HG03558 (cell line): ENCODE results near the gene OGFR.
A peak's percentile ranks its signal among the peaks of the same experiment; 100 is the strongest.

Source experiments
- ATAC-seq: cut with Tn5 transposase; IDR thresholded peaks from one replicate; pipeline ENCODE4 v1.9.1; 2021; ENCODE audit warnings: moderate number of reproducible peaks; ENCODE audit not compliant: unreplicated experiment; ENCODE audit errors: extremely low read depth

OGFR gene

DNA sequence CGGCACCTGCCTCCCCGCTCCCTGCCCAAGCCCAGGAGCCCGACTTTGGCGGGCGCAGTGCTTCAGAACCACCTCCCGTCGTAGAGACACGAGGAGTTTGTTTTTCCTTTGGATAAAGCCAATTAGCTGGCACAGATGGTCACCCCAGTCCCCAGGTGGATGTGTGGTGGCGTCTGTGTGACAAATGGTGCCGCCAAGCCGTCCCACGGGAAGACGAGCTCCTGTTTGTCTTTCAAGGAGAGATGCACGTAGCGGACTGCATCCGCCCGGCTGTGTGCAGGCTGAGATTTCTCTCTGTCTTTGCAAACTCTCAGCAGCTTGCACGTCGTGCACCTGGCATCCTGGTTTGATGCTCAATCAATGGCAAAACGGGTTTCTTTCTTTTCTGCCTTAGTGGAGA is 24.4 kb upstream of the OGFR start:
- no peak for ATAC-seq

DNA sequence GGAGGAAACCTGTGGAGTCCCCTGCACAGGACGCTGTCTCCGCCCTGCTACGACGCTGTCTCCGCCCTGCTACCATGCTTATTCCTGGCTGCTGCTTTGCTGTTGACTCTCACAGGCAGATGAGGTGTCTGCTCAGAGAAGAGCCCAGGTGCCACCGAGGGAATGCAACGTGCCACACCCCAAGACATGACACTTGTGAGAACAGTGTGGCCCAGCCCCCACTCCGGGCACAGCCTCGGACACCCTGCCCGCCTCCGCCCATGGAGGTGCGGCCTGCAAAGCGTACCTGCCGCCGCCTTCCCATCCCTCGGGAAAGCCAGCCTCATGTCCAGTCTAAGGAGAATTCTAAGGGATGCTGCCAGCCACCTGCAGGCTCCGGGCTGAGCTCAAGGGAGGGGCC is 23.9 kb upstream of the OGFR start:
- ATAC-seq, result no peak

DNA sequence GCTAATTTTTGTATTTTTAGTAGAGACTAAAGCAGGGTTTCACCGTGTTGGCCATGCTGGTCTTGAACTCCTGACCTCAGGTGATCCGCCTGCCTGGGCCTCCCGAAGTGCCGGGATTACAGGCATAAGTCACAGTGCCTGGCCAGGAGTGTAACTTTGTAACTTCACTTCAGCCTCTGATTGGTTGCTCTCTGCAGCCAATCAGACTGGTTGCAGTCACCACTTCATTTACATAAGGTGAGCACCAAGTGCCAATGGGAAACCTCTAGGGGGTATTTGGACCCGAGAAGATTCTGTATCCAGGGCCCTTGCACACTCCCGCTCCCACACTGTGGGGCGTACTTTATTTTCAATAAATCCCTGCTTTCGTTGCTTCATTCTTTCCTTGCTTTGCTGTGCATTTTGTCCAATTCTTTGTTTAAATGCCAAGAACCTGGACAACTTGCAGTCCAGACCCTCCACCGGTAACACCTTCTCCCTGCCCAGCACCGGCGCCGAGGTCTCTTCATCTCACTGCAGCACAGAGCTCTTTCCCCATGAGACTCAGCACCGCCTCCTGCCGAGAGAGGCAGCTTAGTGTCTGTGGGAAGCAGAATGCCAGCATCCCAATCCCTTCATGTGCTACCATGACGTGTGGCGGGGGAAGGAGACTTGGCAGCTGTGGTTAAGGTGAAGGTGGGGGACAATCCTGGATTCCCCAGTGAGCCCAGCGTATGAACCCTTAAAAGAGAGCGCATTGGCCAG is 22.3 kb upstream of the OGFR start:
- no peak for ATAC-seq

DNA sequence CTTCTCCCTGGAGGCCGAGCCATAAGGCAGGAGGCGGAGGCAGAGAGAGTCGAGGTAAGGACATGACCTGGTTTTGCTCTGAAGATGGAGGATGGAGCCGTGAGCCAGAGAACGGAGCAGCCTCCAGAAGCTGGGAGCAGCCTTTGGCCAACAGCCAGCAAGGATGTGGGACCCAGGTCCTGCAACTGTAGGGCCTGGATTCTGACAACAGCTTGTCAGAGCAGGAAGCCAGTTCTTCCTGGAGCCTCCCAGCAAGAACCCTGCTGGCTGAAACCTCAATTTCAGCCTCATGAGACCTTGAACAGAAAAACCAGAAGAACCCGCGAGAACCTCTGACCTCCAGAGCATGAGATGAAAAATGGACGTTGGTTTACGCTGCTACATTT is 21.7 kb upstream of the OGFR start:
- no peak for ATAC-seq

DNA sequence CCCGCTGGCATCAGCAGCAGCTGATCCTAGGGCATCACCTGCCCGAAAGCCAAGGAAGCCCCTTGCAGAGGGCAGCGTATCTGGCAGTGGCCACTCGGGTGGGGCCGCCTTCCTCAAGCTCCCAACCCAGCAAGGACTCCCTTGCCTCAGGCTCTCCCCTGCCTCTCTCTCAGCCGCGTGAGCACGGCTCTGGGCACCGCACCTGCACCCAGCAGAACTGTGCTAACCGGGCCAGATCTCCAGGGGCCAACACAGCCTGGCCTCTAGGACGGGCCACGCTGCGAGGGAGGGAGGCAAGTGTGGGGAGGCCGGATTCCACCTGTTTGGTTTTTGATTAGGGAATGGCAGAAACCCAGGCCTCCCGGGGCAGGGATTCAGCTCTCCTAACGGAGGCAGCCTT is 20.1 kb upstream of the OGFR start:
- no peak for ATAC-seq

DNA sequence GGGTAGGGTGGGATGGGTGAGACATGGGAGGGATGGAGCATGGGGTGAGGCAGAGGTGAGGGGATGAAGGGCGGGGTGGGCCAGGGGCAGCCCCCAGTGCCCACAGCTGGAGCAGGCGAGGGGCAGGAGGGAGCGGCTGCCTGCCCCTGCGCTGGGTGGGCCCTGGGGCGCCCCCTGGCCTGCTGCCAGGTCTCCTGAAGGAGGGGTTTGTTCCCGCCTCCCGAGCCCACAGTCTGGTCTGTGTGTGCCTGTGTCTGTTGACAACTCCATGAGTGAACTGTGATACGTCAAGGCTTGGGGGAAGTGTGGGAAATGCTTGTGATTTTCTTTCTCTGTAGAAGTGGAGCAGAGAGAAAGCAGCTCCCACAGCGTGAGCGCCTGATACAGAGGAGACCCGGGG is 19.2 kb upstream of the OGFR start:
- no peak for ATAC-seq

DNA sequence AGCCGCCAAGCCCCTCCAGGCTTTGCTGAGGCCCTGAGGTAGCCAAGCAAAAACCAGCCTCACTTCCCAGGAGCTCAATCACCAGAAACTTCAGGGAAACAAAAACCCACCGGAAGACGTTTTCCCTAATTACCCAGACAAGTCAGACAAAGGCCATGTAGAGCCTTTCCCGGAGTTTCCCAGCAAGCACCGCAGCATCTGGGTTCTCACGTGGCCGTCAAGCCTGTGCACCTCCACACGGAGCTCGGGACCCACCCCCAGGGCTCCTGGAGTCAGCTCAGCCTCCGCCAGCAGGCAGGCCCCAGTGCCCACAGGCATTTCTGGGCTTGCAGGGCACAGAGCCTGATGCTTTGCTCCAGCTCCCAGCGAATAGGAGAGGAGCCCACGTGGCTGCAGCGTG is 18.5 kb upstream of the OGFR start:
- ATAC-seq, result no peak

DNA sequence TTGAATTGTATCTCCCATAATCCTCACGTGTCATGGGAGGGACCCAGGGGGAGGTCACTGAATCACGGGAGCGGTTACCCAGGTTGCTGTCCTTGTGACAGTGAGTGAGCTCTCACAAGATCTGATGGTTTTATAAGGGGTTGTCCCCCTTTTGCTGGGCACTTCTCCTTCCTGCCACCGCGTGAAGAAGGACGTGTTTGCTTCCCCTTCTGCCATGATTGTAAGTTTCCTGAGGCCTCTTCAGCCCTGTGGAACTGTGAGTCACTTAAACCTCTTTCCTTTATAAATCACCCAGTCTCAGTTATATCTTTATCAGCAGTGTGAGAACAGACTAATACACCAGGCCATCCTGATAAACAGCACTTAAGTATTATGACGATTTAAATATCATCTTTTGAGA is 17.3 kb upstream of the OGFR start:
- no peak for ATAC-seq

DNA sequence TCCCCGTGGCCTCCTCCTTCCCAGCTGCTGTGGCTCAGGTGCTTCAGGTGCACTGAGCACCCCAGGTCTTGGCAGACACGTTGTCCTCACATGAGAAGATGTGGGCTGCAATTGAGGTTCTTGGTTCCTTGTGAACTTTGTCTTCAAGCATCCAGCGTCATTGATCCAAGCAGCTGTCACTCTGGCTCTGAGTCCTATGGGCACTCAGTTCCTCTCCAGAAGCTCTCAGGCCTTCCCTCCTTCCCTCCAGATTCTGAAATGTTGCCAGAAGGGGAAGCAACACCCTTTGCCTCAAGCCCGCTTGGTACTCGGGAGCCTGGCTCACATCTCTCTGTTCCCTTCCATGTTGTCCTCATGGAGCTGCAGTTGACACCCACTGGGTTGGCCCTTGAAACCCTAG is 16.8 kb upstream of the OGFR start:
- no peak for ATAC-seq

DNA sequence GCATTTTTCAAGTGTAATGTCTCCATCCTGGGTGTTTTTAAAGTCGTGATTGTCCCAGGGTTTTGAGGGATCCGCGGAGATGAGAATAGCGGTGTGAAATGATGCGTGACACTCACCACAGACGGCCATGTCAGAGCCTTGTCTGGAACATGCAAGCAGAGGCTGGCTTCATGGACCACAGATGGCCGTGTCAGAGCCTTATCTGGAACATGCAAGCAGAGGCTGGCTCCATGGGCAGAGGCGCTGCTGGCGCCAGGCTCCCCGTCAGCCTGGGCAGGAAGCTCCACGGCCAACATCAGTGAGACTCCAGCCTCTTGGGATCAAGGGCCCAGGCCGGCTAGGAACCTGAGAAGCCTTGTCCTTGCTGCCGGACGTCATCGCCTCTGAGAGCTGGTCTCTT is 16.0 kb upstream of the OGFR start:
- no peak for ATAC-seq

DNA sequence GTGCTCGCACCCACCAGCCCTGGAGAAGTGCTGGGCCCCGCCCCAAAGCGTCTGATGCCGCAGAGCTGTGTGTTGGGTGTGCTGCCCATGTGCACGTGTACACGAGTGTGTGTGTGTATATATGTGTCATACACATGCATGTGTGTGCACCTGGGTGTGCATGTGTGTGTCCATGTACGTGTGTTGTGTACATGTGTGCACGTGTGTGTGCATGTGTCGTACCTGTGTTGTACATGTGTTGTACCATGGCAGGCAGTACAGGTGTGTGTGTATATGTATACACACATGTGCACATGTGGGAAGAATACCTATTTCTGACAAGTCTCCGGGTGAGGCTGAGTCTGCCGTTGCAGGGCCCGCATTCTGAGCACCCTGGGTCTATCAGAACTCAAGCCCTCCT is 14.6 kb upstream of the OGFR start:
- ATAC-seq, result no peak

DNA sequence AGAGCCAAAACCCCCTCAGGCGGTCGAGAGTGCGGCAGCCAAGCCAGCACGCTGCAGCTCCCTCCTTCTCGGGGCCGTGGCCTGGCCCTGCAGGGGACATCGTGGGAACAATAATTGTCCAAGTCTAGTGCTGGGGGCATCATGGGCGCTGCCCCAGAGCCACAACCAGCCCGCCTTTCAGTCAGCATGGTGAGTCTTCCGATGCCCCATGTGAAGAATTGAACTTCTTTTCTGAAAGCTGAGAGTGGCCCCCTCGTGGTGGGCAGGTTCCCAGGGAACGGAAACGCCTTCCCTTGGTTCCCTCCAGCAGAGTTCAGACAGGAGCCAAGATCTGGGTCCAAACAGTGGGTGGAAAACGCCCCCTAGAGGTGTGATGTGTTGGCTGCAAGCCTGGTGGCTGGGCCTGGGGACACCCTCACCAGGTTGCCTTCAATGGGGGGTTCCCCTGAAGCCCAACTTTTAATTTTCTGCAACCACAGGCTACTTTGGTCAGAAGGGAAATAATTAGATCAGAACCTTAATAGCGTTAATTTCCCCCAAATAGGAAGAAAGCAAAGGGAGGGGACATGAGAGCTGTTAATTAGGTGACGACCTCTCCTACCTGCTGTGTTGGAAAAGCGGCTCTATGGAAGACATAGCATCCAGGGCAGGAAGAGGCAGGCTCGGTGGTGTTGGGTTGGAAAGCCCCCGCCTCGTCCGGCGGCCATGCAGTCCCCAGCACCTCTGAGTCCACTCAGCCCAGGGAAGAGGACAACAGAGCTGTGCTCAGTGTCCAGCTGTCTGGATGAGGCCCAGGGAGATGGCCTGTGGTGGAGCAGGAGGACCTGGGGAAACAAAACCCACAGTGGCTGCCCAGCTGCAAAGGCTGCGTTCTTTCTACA is 13.1 kb upstream of the OGFR start:
- no peak for ATAC-seq

DNA sequence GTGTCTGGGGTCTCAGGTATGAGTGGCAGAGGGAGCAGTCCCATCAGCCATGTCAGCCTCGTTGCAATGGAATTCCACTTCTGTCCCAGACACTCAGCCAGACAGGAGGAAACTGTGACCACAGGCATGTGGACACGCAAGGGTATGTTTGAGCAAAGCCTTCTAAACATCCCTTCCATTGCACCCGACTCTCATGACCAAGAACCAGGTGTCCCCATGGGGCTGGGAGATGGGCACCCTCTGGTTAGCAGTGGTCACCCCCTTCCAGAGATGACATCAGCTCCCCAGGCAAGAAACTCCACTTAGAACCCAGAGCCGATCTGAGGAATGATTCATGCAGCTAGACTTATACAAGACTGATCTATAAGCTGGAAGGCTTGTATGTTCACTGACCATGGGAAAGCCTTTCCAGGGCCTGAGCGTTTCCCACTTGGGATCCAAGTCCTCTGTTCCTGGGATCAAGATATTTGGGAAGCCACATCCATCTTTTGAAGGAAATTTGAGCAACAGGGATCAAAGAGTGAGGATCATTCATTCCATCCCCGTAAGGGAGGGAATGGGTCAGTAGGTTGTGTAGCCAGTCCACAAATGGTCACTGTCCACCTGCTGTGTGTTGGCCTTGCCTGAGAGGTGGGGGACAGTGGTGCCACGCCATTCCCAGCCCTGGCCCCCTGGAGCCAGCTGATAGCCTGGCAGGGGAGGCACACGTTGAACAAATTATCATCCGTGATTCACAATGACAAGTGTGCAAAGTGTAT is 12.3 kb upstream of the OGFR start:
- no peak for ATAC-seq

DNA sequence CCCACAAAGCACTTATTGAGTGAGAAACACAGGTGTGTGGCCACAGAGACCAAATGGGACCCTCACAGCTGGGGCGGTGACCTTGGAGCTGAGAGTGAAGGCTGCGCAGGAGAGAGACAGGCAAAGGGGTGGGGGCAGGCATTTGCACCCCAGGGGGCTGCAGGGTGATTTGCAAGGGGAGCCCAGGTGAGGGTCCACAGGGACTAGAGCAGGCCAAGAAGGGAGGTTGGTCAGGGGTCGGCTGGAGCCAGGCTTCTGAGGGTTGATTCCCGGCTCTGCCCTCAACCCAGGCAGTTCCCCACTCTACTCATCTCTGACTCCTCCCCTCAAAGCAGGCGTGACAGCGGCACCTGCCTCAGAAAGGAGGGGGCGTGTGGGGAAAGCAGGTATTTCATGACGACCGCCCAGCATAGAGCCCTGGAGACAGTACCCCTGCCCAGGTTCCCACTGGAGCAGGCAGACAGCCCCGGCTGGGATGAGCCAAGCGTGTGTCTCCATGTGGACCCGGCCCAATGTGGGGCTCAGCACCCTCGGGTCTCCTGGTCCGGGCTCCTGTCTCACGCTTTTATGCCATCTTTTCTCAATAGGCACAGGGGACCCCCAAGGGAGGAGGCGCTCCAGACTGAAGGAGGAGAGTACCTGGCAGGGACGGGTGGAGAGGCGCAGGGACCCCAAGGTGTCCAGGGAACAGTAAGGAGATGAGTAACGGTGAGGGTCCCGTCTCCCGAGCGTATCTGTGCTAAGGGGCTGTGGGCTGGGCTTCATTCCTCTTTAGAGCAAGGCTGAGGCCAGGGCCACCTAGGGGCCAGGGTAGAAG is 11.5 kb upstream of the OGFR start:
- ATAC-seq, result no peak

DNA sequence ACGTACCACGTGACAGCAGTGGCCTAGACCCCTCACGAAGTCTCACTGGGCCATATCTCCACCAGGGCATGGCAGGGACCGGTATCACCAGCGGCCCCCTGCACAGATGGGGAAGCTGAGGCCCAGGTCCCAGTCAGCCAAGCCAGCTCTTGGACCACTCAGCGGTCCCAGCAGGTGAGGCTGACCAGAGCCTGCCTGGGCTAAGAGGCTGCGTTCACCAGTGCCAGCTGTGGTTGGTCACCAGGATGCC is 11.0 kb upstream of the OGFR start:
- no peak for ATAC-seq

DNA sequence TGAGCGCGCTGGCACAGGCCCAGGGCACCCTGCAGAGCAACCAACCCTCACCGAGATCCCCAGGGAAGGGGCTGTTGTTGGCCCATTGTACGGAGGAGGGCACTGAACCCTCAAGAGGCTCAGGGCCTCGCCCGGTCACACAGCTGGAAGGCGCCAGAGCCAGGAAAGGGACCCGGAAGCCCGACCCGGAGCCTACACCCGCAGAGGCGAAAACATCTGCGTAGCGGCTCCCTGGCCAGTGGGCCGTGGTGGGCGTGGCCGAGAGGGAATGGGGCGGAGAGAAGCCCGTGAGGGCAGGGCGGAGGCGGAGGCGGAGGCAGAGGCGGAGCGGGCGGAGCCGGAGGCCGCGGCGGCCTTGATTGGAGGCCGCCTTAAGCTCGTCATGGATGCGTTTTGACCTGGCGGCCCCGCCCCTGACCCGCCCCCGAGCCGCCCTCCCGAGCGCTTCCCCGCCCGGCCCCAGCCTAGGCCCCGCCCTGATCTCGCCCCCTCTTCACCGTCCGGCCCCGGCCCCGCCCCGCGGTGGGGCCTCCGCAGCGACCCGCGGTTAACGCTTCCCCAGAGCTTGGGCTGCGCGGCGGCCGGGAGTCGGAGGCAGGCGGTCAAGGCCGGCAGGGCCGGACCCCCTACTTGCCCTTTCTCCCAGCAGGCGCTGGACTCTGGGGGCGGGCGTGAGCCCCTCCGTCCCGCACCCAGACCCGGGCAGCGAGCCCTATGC is 10.5 kb upstream of the OGFR start:
- ATAC-seq, result peak; percentile 38

DNA sequence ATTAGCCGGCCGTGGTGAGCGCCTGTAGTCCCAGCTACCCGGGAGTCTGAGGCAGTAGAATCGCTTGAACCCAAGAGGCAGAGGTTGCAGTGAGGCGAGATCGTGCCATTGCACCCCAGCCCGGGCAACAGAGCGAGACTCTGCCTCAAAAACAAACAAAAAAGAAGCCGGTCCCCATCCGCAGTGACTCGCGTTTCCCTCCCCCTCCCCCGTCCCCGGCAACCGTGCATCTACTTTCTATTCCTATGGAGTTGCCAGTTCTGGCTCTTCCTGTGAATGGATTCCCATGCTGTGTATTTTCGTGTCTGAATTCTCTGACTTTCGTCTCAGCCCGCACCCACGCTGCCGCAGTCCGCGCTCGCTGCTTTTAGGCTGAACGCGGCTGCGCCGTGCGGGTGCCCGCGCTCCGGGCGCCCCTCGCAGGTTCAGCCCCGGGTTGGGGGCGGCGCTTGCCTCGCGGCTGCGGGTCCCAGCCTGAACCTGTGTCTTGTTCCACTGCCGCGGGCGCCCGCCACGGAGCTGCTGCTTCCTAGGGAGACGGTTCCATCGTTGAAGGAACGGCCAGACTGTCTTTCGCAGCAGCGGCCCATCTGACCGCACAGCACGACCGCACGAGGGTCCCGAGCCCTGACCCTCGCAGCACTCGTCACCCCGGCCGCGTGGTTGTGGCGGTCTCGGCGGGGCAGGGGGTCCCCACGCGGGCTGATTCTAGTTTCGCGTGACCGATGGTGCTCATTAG is 9.4 kb upstream of the OGFR start:
- ATAC-seq, result no peak

DNA sequence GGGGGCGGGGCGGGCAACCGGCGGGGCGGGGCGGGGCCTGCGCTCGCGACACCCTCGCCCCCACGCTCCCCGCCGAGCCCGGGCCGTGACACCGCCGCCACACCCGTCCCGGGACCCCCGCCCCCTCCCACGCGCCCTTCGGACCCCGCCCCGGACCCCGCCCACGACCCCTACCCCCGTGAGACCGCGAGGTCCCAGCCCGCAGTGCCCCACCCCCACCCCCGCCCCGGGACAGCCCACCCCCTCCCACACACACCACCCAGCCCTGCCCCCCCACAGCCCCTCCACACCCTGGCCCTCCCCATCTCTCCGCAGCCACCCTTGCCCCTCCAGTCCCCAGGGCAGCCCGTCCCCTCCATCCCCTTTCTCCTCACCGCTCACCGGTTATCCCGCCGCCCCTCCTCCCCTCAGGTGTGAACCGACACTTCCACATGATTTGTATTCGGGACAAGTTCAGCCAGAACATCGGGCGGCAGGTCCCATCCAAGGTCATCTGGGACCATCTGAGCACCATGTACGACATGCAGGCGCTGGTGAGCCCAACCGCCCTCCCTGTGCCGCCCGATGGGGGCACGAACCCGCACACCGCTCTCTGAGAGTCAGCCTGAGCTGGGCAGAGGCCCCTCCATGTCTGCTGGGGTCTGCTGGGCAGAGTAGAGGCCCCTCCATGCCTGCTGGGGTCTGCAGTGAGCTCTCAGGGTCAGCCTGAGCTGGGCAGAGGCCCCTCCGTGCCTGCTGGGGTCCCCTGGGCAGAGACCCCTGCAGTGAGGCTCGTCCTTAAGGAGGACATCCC is 7.7 kb upstream of the OGFR start:
- no peak for ATAC-seq
